Skeletal muscle tissue (tissue), 4 donors: ENCODE measurements around the gene SCN2B. TPM values are rescaled to one million over a fixed set of nuclear protein-coding genes. Genes with fewer than 3 reads are reported as not detected.

Experiments used
- H3K27ac ChIP-seq: one replicate; pipeline ENCODE4 v1.7.0; 2013; ENCODE audit warnings: mild to moderate bottlenecking, low read depth, low read length, inconsistent platforms
- H3K27me3 ChIP-seq, 3 donors: one replicate each; pipeline ENCODE4 v1.7.0; 2013; ENCODE audit warnings: low read length in 3 of 3; ENCODE audit not compliant: control insufficient read depth in 3 of 3, insufficient read depth in 3 of 3
- H3K36me3 ChIP-seq, 3 donors: one replicate each; pipeline ENCODE4 v1.7.0; 2013; ENCODE audit warnings: low read length in 3 of 3; ENCODE audit not compliant: control insufficient read depth in 3 of 3, insufficient read depth in 3 of 3
- H3K4me1 ChIP-seq, 3 donors: one replicate each; pipeline ENCODE4 v1.7.0; 2013; ENCODE audit warnings: low read length in 3 of 3, mild to moderate bottlenecking in 3 of 3; ENCODE audit not compliant: control insufficient read depth in 3 of 3, insufficient read depth in 3 of 3
- H3K4me3 ChIP-seq, 3 donors: one replicate each; pipeline ENCODE4 v1.7.0; 2013; ENCODE audit warnings: low read length in 3 of 3
- H3K9ac ChIP-seq, 3 donors: one replicate each; pipeline ENCODE4 v1.7.0; 2013; ENCODE audit warnings: low read length in 3 of 3, mild to moderate bottlenecking in 3 of 3, moderate library complexity in 2 of 3, low read depth in 1 of 3
- H3K9me3 ChIP-seq, 3 donors: one replicate each; pipeline ENCODE4 v1.7.0; 2013; ENCODE audit warnings: low read length in 3 of 3; ENCODE audit not compliant: control insufficient read depth in 3 of 3
- total RNA-seq: library from RNA; depleted of rRNA; stranded (reverse); fragments of >200 nt; gene quantifications from one replicate; pipeline ENCODE4 v1.2.3, GENCODE V29; 2014
- donor health status: Osteomylitis.

The SCN2B gene
- total RNA-seq, 1 donor from 2014 or later: 2.1 TPM

GRCh38 chr11:118155776-118156530 lies 20.5 kb downstream of the SCN2B start:
- no peak overlapping the region for H3K27ac ChIP-seq
- no peaks in the 10 kb centered on the region for H3K36me3 ChIP-seq

GRCh38 chr11:118154641-118155040 lies 21.8 kb downstream of the SCN2B start:
- Histone ChIP-seq H3K9me3 (no peaks in the 10 kb centered on the region), H3K27ac (no peak overlapping the region), H3K4me1 (peaks cover 50 to 56% (median 53%) of the 10 kb centered on the region in 3 donors), H3K36me3 (no peaks in the 10 kb centered on the region), H3K9ac (peak overlapping the region in 1 of 3 donors; percentile 1), H3K4me3 (peak overlapping the region in 1 of 3 donors; percentile 14), H3K27me3 (peaks cover 39 to 51% (median 44%) of the 10 kb centered on the region in 3 donors)

More at GRCh38 chr11:118155776-118156530, 20.5 kb downstream of the SCN2B start:
- Histone ChIP-seq H3K4me3 (peak overlapping the region in 1 of 3 donors; percentile 17), H3K9ac (peak overlapping the region in 1 of 3 donors; percentile 40), H3K4me1 (peaks cover 46 to 56% (median 52%) of the 10 kb centered on the region in 3 donors), H3K9me3 (no peaks in the 10 kb centered on the region), H3K27me3 (peaks cover 37 to 48% (median 39%) of the 10 kb centered on the region in 3 donors)

GRCh38 chr11:118153976-118154375 lies 22.5 kb downstream of the SCN2B start:
- Histone ChIP-seq H3K36me3 (no peaks in the 10 kb centered on the region), H3K4me3 (no peak overlapping the region), H3K9me3 (no peaks in the 10 kb centered on the region), H3K27me3 (peaks cover 39 to 55% (median 44%) of the 10 kb centered on the region in 3 donors), H3K4me1 (peaks cover 53 to 58% (median 54%) of the 10 kb centered on the region in 3 donors), H3K27ac (no peak overlapping the region), H3K9ac (no peak overlapping the region)

GRCh38 chr11:118153516-118153915 lies 22.9 kb downstream of the SCN2B start:
- no peak overlapping the region for H3K9ac ChIP-seq
- H3K9me3 ChIP-seq: no peaks in the 10 kb centered on the region
- peaks cover 54 to 58% (median 57%) of the 10 kb centered on the region in 3 donors for H3K4me1 ChIP-seq
- peaks cover 39 to 55% (median 44%) of the 10 kb centered on the region in 3 donors for H3K27me3 ChIP-seq
- H3K27ac ChIP-seq: no peak overlapping the region
- H3K36me3 ChIP-seq: no peaks in the 10 kb centered on the region
- H3K4me3 ChIP-seq: no peak overlapping the region

GRCh38 chr11:118152552-118153471 lies 23.6 kb downstream of the SCN2B start, which contains the start of gene SCN4B:
Gene SCN4B, minus strand, starts transcription at chr11:118152823. Its CDS starts 150 bp downstream, at chr11:118152673.
- Histone ChIP-seq H3K36me3 (no peaks in the 10 kb centered on the region), H3K9me3 (no peaks in the 10 kb centered on the region), H3K4me1 (peaks cover 54 to 59% (median 58%) of the 10 kb centered on the region in 3 donors), H3K27ac (peak within 1 kb of the TSS; percentile 36), H3K9ac (peak within 1 kb of the TSS in 2 of 3 donors; percentile 45 to 75), H3K27me3 (peaks cover 33 to 55% (median 44%) of the 10 kb centered on the region in 3 donors), H3K4me3 (peak within 1 kb of the TSS; percentile 63 to 73 (median 68))

GRCh38 chr11:118152020-118152551 lies 24.4 kb downstream of the SCN2B start:
- Histone ChIP-seq H3K4me3 (peak overlapping the region; percentile 63 to 73 (median 68)), H3K36me3 (no peaks in the 10 kb centered on the region), H3K27me3 (peaks cover 31 to 50% (median 41%) of the 10 kb centered on the region in 3 donors), H3K4me1 (peaks cover 55 to 60% (median 57%) of the 10 kb centered on the region in 3 donors), H3K9me3 (no peaks in the 10 kb centered on the region), H3K27ac (peak overlapping the region; percentile 36), H3K9ac (peak overlapping the region in 2 of 3 donors; percentile 45 to 75)

- no peaks in the 10 kb centered on the region for H3K9me3 ChIP-seq
- peaks cover 49 to 54% (median 54%) of the 10 kb centered on the region in 3 donors for H3K4me1 ChIP-seq
- H3K27me3 ChIP-seq: peaks cover 24 to 44% (median 35%) of the 10 kb centered on the region in 3 donors
- no peaks in the 10 kb centered on the region for H3K36me3 ChIP-seq
- H3K27ac ChIP-seq: no peak overlapping the region
- H3K4me3 ChIP-seq: peak overlapping the region; percentile 1 to 31 (median 24)
- H3K9ac ChIP-seq: peak overlapping the region in 1 of 3 donors; percentile 62
Measured at GRCh38 chr11:118151431-118151830, 25.0 kb downstream of the SCN2B start.

- Histone ChIP-seq H3K9me3 (no peaks in the 10 kb centered on the region), H3K27me3 (peaks cover 15 to 30% (median 21%) of the 10 kb centered on the region in 3 donors), H3K4me3 (no peak overlapping the region), H3K9ac (no peak overlapping the region), H3K27ac (no peak overlapping the region), H3K4me1 (peaks cover 39 to 42% (median 41%) of the 10 kb centered on the region in 3 donors), H3K36me3 (no peaks in the 10 kb centered on the region)
Measured at GRCh38 chr11:118149493-118149892, 26.9 kb downstream of the SCN2B start.

- Histone ChIP-seq H3K36me3 (no peaks in the 10 kb centered on the region), H3K9me3 (no peaks in the 10 kb centered on the region), H3K27ac (no peak overlapping the region), H3K4me1 (peaks cover 36 to 47% (median 39%) of the 10 kb centered on the region in 3 donors), H3K27me3 (peaks cover 14 to 27% (median 21%) of the 10 kb centered on the region in 3 donors), H3K9ac (no peak overlapping the region), H3K4me3 (no peak overlapping the region)
Measured at GRCh38 chr11:118148856-118149255, 27.6 kb downstream of the SCN2B start.
